ENCODE measurements around the gene FIGLA.

GRCh38 chr2:70745276-70745825 lies 45.1 kb downstream of the FIGLA start:
- TF ChIP-seq POLR2A (IDR thresholded peaks at IDR 0.05), result no peak
- TF ChIP-seq CTCF (IDR thresholded peaks at IDR 0.05), result no peak
- TF ChIP-seq POLR2AphosphoS5 (IDR thresholded peaks at IDR 0.05; ENCODE audit: insufficient read depth in 1 of 2, low read depth in 1 of 2), result no peak

All from vagina (tissue), 2 donors.